K562 (cell line): Measurements from ENCODE around the gene FLAD1. TPM values are rescaled to one million over a fixed set of nuclear protein-coding genes. Genes with fewer than 3 reads are reported as not detected.

Experiments
- ATF4 ChIP-seq: fragments of 450-650 bp; formaldehyde crosslinking; IDR thresholded peaks from 2 replicates; pipeline ENCODE4 v1.4.0; 2022; ENCODE audit warnings: mild to moderate bottlenecking, moderate library complexity
- CBFB ChIP-seq: sonication (generic); formaldehyde crosslinking; IDR thresholded peaks from 2 replicates; pipeline ENCODE4 v1.4.0; 2020; ENCODE audit warnings: mild to moderate bottlenecking, missing genetic modification reagents
- CHD2 ChIP-seq: IDR thresholded peaks from 2 replicates; pipeline ENCODE4 v1.6.1; 2011; ENCODE audit warnings: low read depth, low read length
- CUX1 ChIP-seq: fragments of 200-800 bp; sonication (Bioruptor generic); IDR thresholded peaks from 2 replicates; pipeline ENCODE4 v1.6.1; 2016; ENCODE audit warnings: missing genetic modification characterization, missing compliant biosample characterization
- DACH1 ChIP-seq: fragments of 450-650 bp; IDR thresholded peaks from 2 replicates; pipeline ENCODE4 v1.6.1; 2018; ENCODE audit not compliant: partially characterized antibody
- E2F4 ChIP-seq: sonication (generic); formaldehyde crosslinking; IDR thresholded peaks from 2 replicates; pipeline ENCODE4 v1.8.0; 2022; ENCODE audit warnings: mild to moderate bottlenecking, low read depth, missing genetic modification reagents
- E2F6 ChIP-seq, 2 experiments: IDR thresholded peaks; 2 replicates each; pipeline ENCODE4 v1.6.1; 2011; ENCODE audit warnings: borderline replicate concordance in 1 of 2, control low read depth in 1 of 2, low read depth in 1 of 2, low read length in 1 of 2, mild to moderate bottlenecking in 1 of 2, mixed read lengths in 1 of 2, moderate library complexity in 1 of 2; ENCODE audit not compliant: insufficient read depth in 1 of 2, insufficient read length in 1 of 2, poor library complexity in 1 of 2, severe bottlenecking in 1 of 2; ENCODE audit errors: extremely low read depth in 1 of 2
- FOXJ3 ChIP-seq: sonication (generic); formaldehyde crosslinking; IDR thresholded peaks from 2 replicates; pipeline ENCODE4 v1.4.0; 2020; ENCODE audit warnings: mild to moderate bottlenecking, missing genetic modification reagents
- GABPB1 ChIP-seq: sonication (generic); formaldehyde crosslinking; IDR thresholded peaks from 2 replicates; pipeline ENCODE4 v1.8.0; 2022; ENCODE audit warnings: mild to moderate bottlenecking, missing genetic modification reagents
- GATAD2B ChIP-seq: fragments of 450-650 bp; IDR thresholded peaks from 2 replicates; pipeline ENCODE4 v1.6.1; 2017; ENCODE audit warnings: mild to moderate bottlenecking, borderline replicate concordance
- KDM1A ChIP-seq, 2 experiments: fragments of 450-650 bp; IDR thresholded peaks; 2 replicates each; pipeline ENCODE4 v1.6.1; 2016; ENCODE audit warnings: mild to moderate bottlenecking in 2 of 2
- MCM2 ChIP-seq: fragments of 450-650 bp; IDR thresholded peaks from 2 replicates; pipeline ENCODE4 v1.6.1; 2017; ENCODE audit warnings: low read depth, mild to moderate bottlenecking
- MTA3 ChIP-seq: fragments of 450-650 bp; formaldehyde crosslinking; IDR thresholded peaks from 2 replicates; pipeline ENCODE4 v1.6.1; 2017; ENCODE audit warnings: mild to moderate bottlenecking, borderline replicate concordance
- MTF1 ChIP-seq: fragments of 250-450 bp; sonication (Bioruptor Pico); IDR thresholded peaks from 2 replicates; pipeline ENCODE4 v1.9.0; 2021; ENCODE audit warnings: moderate library complexity, mild to moderate bottlenecking, inconsistent platforms, borderline replicate concordance
- PHF20 ChIP-seq: fragments of 450-650 bp; IDR thresholded peaks from 2 replicates; pipeline ENCODE4 v1.6.1; 2018; ENCODE audit not compliant: partially characterized antibody
- POU5F1 ChIP-seq: fragments of 150-350 bp; IDR thresholded peaks from 2 replicates; pipeline ENCODE4 v1.6.1; 2014; ENCODE audit warnings: borderline replicate concordance, low read length, low read depth, mild to moderate bottlenecking; ENCODE audit not compliant: partially characterized antibody
- PPARD ChIP-seq: fragments of 250-450 bp; sonication (Bioruptor Pico); IDR thresholded peaks from 2 replicates; pipeline ENCODE4 v1.8.0; 2022; ENCODE audit warnings: inconsistent platforms, mild to moderate bottlenecking, moderate library complexity
- SMARCB1 ChIP-seq: IDR thresholded peaks from 2 replicates; pipeline ENCODE4 v1.6.1; 2011; ENCODE audit warnings: improper control_type of control experiment, low read depth; ENCODE audit not compliant: insufficient read length
- TCFL5 ChIP-seq: fragments of 250-450 bp; sonication (Bioruptor Pico); conservative IDR thresholded peaks from 2 replicates; pipeline ENCODE4 v1.6.1; 2021; ENCODE audit warnings: mild to moderate bottlenecking, moderate library complexity, matching md5 sums
- ZNF507 ChIP-seq: conservative IDR thresholded peaks from 2 replicates; pipeline ENCODE4 v1.6.1; 2017; ENCODE audit warnings: missing genetic modification characterization, missing compliant biosample characterization
- polyA plus RNA-seq, 8 experiments: library from polyadenylated mRNA; depleted of rRNA in 4 of 8; stranded (reverse) in 5 of 8; unstranded in 3 of 8; fragments of >200 nt; fragmentation: Nextera tagmentation in 2 of 8; fragmentation: Illumina TruSeq in 1 of 8; extraction: Ambion mirVana in 2 of 8; extraction: Trizol in 1 of 8; gene quantifications; 2 replicates each; pipeline versions ENCODE4 v1.2.1 to v1.2.3, GENCODE V29; 2011 to 2014; ENCODE audit warnings: inconsistent platforms in 1 of 8, missing spikeins in 1 of 8
- total RNA-seq, 7 experiments: library from RNA; depleted of rRNA in 6 of 7; stranded (reverse); fragments of >200 nt in 6 of 7; fragmentation: Illumina TruSeq in 2 of 7; extraction: Trizol in 2 of 7; gene quantifications; 2 replicates each; pipeline versions ENCODE4 v1.2.1 to v1.2.3, GENCODE V29; 2011 to 2021; ENCODE audit warnings: low replicate concordance in 1 of 7

The FLAD1 gene
- total and polyA plus RNA-seq, 9 of the 15 experiments (the other 6 are each of a cell fraction or from before 2014, with no cell fraction given) = 24.9 to 85.8 (median 67.0) TPM

- peak; percentile 93 to 95 for TF ChIP-seq E2F6 (IDR thresholded peaks at IDR 0.05; ENCODE audit: borderline replicate concordance in 1 of 2, extremely low read depth in 1 of 2, insufficient read depth in 1 of 2, insufficient read length in 1 of 2, low read depth in 1 of 2, low read length in 1 of 2, poor library complexity in 1 of 2, severe bottlenecking in 1 of 2)
- peak; percentile 73; the same call in 1 of the 2 replicates for TF ChIP-seq MTA3
- no peak for TF ChIP-seq KDM1A (IDR thresholded peaks at IDR 0.05)
- TF ChIP-seq PPARD = no peak
- TF ChIP-seq PHF20 = peak; percentile 73
- TF ChIP-seq E2F4 (CRISPR knock-in tag) = peak; percentile 100
- no peak for TF ChIP-seq FOXJ3 (CRISPR knock-in tag)
- no peak for TF ChIP-seq ZNF507
- TF ChIP-seq CHD2 = peak; percentile 90
- no peak for TF ChIP-seq MTF1 (CRISPR knock-in tag)
- TF ChIP-seq CBFB (CRISPR knock-in tag) = no peak
- no peak for TF ChIP-seq MCM2
- peak; percentile 88; the same call in 1 of the 2 replicates for TF ChIP-seq GABPB1 (CRISPR knock-in tag)
- TF ChIP-seq SMARCB1 = no peak
- TF ChIP-seq TCFL5 = 0 out of 2 replicates have a peak, but pooled peaks have one; percentile 25
- TF ChIP-seq CUX1 (CRISPR knock-in tag) = no peak
- no peak; the same call in 1 of the 2 replicates for TF ChIP-seq GATAD2B
- TF ChIP-seq ATF4 (CRISPR knock-in tag) = peak; percentile 24; the same call in 1 of the 2 replicates
- TF ChIP-seq POU5F1 = no peak
- no peak for TF ChIP-seq DACH1
Observed at GRCh38 chr1:154974102-154974807, 8.9 kb upstream of the FLAD1 start, which contains the start of gene CKS1B (continued).
